ENCODE measurements around the gene CAMK2B. TPM values are rescaled to one million over a fixed set of nuclear protein-coding genes. Genes with fewer than 3 reads are reported as not detected.

Gene CAMK2B
- total RNA-seq, 1 donor from 2014 or later, result 0.09 TPM

DNA sequence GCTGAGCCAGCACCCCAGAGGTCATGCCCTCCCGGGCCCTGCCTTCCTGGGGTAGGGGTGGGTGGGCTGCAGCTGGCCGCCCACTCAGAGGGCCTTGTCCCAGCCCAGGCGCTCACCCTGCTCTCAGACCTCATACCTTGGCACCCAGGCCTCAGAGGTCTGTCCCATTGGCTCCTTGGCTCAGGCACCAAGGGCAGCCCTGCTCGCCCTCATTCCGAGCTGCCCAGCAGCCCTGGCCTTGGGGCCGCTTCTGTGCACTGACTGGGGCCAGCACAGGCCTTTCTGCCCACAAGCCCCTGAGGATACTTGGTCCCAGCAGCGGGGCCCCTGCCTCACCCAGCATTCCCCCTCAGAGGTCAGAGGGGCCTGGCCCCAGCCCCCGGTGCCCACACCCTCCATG, 90.3 kb downstream of the CAMK2B start:
- Mint-ChIP-seq H3K36me3 (no peaks in the 10 kb centered on the region), H3K4me3 (no peak overlapping the region), H3K27me3 (ENCODE audit: insufficient read depth, low read depth) (peaks cover 4% of the 10 kb centered on the region), H3K27ac (no peak overlapping the region), H3K9me3 (no peaks in the 10 kb centered on the region), H3K4me1 (peaks cover 17% of the 10 kb centered on the region)
- no peak for DNase-seq (ENCODE audit: low spot score)
- Histone ChIP-seq H3K27me3 (no peaks in the 10 kb centered on the region), H3K79me2 (ENCODE audit: low read depth) (no peaks in the 10 kb centered on the region), H3F3A (ENCODE audit: low read depth) (no peaks in the 10 kb centered on the region), H3K9me3 (ENCODE audit: low read depth) (no peaks in the 10 kb centered on the region), H4K20me1 (ENCODE audit: low read depth) (no peaks in the 10 kb centered on the region), H3K4me3 (no peak overlapping the region), H3K9ac (no peak overlapping the region), H3K27ac (no peak overlapping the region), H3K4me1 (peaks cover 11% of the 10 kb centered on the region), H3K36me3 (no peaks in the 10 kb centered on the region), H2AFZ (replicated peaks) (no peak overlapping the region), H3K4me2 (no peak overlapping the region)
- TF ChIP-seq EZH2 (IDR thresholded peaks at IDR 0.05), result no peak
- TF ChIP-seq EZH2phosphoT487 (IDR thresholded peaks at IDR 0.05), result no peak
- TF ChIP-seq, protein P1, sequence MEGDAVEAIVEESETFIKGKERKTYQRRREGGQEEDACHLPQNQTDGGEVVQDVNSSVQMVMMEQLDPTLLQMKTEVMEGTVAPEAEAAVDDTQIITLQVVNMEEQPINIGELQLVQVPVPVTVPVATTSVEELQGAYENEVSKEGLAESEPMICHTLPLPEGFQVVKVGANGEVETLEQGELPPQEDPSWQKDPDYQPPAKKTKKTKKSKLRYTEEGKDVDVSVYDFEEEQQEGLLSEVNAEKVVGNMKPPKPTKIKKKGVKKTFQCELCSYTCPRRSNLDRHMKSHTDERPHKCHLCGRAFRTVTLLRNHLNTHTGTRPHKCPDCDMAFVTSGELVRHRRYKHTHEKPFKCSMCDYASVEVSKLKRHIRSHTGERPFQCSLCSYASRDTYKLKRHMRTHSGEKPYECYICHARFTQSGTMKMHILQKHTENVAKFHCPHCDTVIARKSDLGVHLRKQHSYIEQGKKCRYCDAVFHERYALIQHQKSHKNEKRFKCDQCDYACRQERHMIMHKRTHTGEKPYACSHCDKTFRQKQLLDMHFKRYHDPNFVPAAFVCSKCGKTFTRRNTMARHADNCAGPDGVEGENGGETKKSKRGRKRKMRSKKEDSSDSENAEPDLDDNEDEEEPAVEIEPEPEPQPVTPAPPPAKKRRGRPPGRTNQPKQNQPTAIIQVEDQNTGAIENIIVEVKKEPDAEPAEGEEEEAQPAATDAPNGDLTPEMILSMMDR (IDR thresholded peaks at IDR 0.05), result no peak

GRCh38 chr7:44232901-44233715, 92.3 kb downstream of the CAMK2B start:
- TF ChIP-seq, protein P1 (IDR thresholded peaks at IDR 0.05), result no peak
- TF ChIP-seq EZH2phosphoT487 (IDR thresholded peaks at IDR 0.05) (no peak), EZH2 (IDR thresholded peaks at IDR 0.05) (no peak)
- no peak overlapping the region for H3K4me3 ChIP-seq
- no peak for DNase-seq (ENCODE audit: low spot score)
- H3K27ac ChIP-seq, result no peak overlapping the region
- peaks cover 14% of the 10 kb centered on the region for H3K4me1 Mint-ChIP-seq
- H3K4me3 Mint-ChIP-seq, result no peak overlapping the region
- no peak overlapping the region for H3K27ac Mint-ChIP-seq
- H3K79me2 ChIP-seq (ENCODE audit: low read depth), result no peaks in the 10 kb centered on the region
- H3K9me3 ChIP-seq (ENCODE audit: low read depth), result no peaks in the 10 kb centered on the region
- H4K20me1 ChIP-seq (ENCODE audit: low read depth), result no peaks in the 10 kb centered on the region
- no peaks in the 10 kb centered on the region for H3K36me3 Mint-ChIP-seq
- no peak overlapping the region for H3K9ac ChIP-seq
- peaks cover 5% of the 10 kb centered on the region for H3K27me3 Mint-ChIP-seq (ENCODE audit: insufficient read depth, low read depth)
- H3F3A ChIP-seq (ENCODE audit: low read depth), result no peaks in the 10 kb centered on the region
- H2AFZ ChIP-seq (replicated peaks), result no peak overlapping the region
- H3K27me3 ChIP-seq, result no peaks in the 10 kb centered on the region
- H3K4me1 ChIP-seq, result peaks cover 11% of the 10 kb centered on the region
- no peak overlapping the region for H3K4me2 ChIP-seq
- no peaks in the 10 kb centered on the region for H3K9me3 Mint-ChIP-seq
- H3K36me3 ChIP-seq, result no peaks in the 10 kb centered on the region

GRCh38 chr7:44232396-44232795, 93.0 kb downstream of the CAMK2B start:
- Mint-ChIP-seq H3K36me3 (no peaks in the 10 kb centered on the region), H3K27ac (no peak overlapping the region), H3K4me3 (no peak overlapping the region), H3K9me3 (no peaks in the 10 kb centered on the region), H3K27me3 (ENCODE audit: insufficient read depth, low read depth) (peaks cover 5% of the 10 kb centered on the region), H3K4me1 (peaks cover 13% of the 10 kb centered on the region)
- H3F3A ChIP-seq (ENCODE audit: low read depth), result no peaks in the 10 kb centered on the region
- no peak overlapping the region for H3K4me3 ChIP-seq
- H3K27me3 ChIP-seq, result no peaks in the 10 kb centered on the region
- no peak for TF ChIP-seq EZH2phosphoT487 (IDR thresholded peaks at IDR 0.05)
- TF ChIP-seq, protein P1 (IDR thresholded peaks at IDR 0.05), result no peak
- no peak for TF ChIP-seq EZH2 (IDR thresholded peaks at IDR 0.05)
- no peak overlapping the region for H2AFZ ChIP-seq (replicated peaks)
- H3K4me1 ChIP-seq, result peaks cover 11% of the 10 kb centered on the region
- no peak for DNase-seq (ENCODE audit: low spot score)
- no peak overlapping the region for H3K9ac ChIP-seq
- H3K9me3 ChIP-seq (ENCODE audit: low read depth), result no peaks in the 10 kb centered on the region
- no peaks in the 10 kb centered on the region for H3K36me3 ChIP-seq
- no peak overlapping the region for H3K27ac ChIP-seq
- no peaks in the 10 kb centered on the region for H4K20me1 ChIP-seq (ENCODE audit: low read depth)
- no peaks in the 10 kb centered on the region for H3K79me2 ChIP-seq (ENCODE audit: low read depth)
- no peak overlapping the region for H3K4me2 ChIP-seq
